ENCODE data around the gene SAMD1.

Gene SAMD1

DNA sequence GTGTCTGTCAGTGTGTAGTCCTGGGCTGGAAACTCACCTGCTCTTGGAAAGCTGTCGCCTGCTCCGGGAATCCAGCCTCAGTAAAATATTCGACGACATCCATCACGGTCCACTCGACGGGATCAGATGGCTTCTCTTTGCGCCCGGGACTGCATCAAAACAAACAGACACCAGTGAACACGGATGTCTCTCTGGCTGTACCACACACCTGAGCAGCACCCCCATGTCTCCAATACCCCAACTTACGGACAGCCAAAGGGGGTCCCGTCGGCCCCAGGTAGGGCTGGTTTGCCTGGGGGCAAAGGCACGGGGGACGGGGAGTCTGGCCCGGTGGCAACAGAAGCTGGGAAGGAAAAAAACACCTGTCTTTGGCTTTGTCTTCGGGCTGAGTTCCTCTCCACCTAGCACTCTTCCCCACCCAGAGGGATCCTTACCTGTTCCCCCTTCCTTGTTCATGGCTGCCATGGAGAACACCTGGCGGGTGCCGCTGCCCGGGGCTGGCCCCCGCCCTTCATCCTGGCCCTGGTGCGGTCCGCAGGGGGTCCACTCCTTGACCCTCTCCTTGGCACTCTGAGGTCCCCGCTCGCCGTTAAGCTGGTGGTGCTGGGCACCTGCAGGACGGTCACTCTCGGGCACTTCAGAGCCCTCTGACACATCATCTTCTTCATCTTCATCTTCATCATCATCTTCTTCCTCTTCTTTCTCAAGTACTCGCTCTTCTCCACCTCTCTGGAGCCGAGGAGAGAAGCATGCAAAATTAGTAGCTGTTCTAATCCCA lies 1.7 kb downstream of the SAMD1 start:
- no peak for DNase-seq

GRCh38 chr19:14086098-14086497 lies 4.5 kb downstream of the SAMD1 start:
- no peak for DNase-seq

- DNase-seq: no peak
These were observed 5.1 kb downstream of the SAMD1 start, which contains the start of gene C19orf67 for GRCh38 chr19:14085309-14085995. C19orf67 (minus strand) TSS chr19:14085783; CDS start chr19:14085627, 156 bp downstream.

GRCh38 chr19:14082675-14082960 lies 7.9 kb downstream of the SAMD1 start:
- DNase-seq: no peak

DNA sequence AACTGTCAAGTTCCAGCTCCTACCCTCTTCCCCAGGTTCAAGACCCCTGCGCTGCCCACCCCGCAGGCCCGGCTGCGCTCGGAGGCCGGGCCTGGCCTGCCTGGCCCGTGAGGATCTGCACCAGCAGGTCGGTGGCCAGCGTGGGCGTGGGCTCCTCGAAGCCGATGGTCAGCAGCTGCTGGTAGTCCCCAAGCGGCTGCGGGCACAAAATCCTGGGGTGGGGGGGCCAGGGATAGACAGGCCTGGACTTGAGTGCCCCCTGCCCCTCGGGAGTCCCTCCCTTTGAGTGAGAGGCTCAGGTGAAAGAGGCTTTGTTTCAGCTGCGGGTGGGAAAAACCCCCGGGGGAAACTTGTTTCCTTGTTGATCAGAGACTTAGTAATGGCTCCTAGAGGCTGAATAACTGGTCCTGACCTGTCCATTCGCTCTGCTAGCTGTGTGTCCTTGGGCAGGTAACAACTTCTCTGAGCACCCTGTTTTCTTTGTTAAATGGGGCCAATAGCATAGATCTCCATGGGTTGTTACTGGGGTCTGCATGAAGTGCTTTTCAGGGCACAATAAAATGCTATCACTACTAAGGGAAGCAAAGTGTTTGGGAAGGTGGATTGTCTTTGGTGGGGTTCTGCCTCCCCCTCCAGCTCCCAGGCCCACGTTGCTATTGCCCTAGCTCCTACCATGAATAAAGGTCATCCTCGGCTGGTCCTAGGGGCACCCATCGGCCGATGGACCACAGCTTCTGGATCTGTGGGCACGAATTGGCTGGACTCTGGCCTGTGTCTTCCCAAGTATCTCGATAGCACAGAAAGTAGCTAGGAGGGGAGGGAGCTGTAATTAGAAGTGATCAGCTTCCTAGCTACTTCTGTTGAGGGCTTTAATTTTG lies 8.5 kb downstream of the SAMD1 start:
- peak in 1 of 2 experiments; percentile 42 for DNase-seq

DNA sequence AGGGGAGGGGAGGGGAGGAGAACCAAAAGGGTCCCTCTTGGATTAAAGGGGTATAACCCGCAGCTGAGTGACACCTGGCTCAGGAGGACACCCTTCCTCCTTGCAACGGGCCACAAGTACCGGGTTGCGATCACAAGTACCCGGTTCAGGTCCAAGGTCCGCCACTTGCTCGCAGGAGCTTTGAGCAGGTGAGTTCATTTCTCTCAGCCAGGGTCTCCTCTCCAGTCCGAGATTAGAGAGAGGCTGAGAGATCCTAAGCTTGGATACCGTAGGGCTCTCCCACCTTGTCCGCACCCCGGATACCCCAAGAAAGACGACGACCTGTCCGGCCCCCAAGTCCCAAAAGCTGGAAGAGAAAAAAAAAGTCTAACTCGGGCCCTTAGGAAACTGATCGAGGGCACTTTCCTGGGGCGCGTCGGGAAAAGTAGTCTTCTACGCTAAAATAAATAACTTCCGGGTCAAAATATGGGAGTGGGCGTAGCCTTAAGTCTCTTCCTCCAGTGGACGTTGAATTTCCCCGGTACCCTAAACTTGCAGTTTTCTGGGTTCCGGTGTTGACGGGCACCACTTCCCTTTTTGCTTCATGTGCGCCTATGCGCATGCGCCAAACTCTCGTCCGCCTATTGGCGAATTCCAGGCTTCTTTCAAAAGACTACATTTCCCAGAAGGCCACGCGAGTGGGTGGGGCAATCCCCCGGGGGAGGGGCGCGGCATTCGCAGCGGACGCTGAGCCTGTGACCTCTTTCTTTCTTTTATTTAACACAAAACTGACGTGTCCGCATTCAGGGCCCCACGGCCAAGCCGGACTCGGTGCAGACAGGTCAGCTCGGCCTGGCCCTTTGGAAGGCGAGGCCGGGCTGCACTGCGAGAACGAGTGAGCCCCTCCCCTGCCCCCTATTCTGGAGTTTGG lies 9.4 kb downstream of the SAMD1 start:
- DNase-seq: peak; percentile 95 to 97

- no peak for DNase-seq
These were observed 12.1 kb downstream of the SAMD1 start for GRCh38 chr19:14078411-14078810.

DNA sequence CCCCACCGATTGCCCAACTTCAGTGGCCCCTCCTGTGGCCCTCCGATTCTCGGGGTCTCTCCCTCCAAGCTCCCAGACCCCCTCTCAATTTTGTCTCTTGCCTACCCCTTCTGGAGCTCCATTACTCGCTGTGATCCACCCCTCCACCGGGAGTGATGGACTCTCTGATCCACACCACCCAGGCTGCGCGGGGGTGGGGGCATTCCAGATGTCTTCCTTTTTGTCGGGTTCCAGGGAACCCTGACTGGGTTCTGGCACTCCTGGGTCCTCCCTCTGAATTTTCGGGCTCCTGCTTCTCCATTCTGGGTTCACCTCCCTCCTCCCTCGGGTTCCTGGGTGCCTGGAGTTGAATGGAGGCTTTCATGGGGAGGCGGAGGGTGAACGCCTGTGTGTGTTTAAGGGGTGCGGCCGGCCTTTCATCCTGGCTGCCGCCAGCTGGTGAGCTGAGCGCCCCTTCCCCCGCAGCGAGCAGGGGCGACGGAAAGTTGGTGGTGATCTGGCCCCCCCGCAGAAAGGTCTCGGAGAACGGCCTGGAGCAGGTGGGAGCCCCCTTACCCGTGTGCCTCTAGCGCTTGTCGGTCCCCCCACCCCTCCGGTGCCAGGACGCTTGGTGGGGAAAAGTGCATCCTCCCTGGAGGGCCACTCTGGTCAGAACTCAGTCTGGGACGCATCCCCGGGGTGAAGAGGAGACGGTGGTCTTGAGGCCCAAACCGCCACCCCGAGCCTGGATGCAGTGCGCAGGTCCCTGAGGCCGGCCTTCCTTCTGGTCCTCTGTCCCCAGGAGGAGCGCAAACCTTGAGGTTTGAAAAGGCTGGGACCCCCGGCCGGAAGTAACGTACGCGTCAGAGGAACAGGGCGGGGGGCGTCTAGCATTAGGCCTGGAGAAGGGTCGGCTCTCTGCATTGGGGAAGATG lies 16.4 kb downstream of the SAMD1 start:
- peak in 1 of 2 experiments; percentile 27 for DNase-seq

DNA sequence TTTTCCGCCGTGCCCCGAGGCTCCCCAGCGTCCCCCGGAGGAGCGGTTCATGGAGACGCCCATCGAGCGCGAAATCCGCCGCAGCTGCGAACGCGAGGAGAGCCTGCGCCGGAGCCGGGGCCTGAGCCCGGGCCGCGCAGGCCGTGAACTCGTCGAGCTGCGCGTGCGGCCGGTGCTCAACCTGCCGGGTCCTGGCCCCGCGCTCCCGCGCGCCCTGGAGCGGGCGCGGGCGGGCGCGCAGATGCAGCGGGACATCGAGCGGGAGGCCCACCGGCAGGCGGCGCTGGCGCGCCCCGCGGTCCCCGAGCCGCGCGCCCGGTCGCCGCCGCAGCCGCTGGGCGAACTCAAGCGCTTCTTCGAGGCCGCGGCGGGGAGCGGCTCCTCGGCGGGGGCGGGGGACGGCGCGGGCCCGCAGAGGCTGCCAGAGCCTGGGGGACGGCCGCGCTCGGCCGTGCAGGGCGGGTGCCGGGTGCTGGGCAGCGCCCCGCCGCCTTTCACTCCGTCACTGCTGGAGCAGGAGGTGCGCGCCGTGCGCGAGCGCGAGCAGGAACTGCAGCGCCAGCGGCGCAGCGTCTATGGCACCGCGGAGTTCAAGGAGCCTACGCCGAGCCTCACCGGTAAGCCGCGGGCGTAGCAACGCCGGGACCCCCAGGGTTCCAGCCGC lies 17.2 kb downstream of the SAMD1 start:
- DNase-seq: peak in 1 of 2 experiments; percentile 89

DNA sequence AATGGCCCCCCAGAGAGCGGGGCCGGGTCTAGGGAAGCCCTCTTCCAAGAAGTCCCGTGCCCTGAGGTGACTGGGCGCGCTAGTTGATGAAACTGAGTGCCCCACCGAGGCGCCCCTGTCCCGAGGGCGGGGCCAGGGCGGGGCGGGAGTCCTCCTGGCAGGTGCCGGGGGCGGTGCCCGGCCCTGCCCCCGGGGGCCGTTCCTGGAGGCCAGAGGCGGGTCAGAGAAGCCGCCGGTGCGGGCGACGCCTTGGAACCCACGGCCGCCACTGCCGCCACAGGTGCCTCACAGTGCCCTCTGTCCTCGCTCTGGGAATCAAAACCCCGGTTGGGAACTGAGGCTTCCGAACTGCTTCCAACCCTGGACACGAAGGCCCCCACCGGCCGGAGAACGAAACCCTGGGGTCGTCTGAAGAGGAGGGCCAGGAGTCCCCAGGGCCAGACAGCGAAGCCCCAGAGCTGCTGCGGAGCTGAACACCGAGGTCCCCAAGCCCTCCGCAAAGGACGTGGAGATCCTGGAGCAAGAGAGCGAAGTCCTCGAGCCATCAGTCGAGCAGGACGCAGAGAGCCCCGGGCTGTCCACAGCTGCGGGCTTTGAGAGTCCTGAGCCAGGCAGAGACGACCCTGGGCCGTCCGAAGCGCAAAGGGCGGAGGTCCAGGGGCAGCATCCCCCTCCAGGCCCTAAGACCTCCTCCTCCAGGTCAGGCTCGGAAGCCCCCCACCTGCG lies 17.9 kb downstream of the SAMD1 start, which contains the start of gene MISP3:
MISP3 (plus strand) TSS at position 252 of the 726 bp plus-strand sequence. CDS start 524 bp downstream, outside the sequence.
- DNase-seq: peak in 1 of 2 experiments; percentile 49

GRCh38 chr19:14070268-14071050 lies 20.1 kb downstream of the SAMD1 start:
- DNase-seq: no peak

DNA sequence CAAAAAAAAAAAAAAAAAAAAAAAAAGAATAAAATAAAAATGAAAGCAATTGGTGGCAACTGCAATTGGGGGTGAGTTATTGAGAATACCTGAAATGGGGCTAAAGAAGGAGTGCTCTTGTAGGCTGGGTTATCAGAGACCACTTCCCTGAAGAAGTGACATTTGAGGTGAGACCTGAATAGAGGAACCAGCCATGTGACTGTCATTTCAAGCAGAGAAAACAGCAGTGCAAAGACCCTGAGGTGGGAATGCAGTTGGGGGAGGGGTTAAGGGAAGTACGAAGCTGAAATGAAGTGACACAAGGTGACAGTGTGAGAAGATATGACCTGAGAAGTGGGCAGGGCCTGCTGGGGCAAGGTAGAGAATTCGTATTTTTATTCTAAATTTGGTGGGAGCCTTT lies 24.4 kb downstream of the SAMD1 start:
- DNase-seq: no peak

DNA sequence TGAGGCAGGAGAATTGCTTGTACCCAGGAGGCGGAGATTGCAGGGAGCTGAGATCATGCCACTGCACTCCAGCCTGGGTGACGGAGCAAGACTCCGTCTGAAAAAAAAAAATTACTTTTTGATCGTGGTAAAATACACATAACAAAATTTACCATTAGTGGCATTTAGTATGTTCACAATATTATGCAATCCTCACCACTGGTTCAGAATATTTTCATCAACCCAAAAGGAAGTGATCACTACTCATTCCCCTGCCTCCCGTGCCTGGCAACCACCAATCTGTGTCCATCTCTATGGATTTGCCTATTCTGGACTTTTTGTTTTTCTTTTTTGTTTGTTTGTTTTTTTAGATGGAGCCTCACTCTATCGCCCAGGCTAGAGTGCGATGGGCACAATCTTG lies 27.4 kb downstream of the SAMD1 start:
- DNase-seq: no peak

- DNase-seq: no peak
These were observed 28.0 kb downstream of the SAMD1 start for GRCh38 chr19:14062558-14062855.

DNA sequence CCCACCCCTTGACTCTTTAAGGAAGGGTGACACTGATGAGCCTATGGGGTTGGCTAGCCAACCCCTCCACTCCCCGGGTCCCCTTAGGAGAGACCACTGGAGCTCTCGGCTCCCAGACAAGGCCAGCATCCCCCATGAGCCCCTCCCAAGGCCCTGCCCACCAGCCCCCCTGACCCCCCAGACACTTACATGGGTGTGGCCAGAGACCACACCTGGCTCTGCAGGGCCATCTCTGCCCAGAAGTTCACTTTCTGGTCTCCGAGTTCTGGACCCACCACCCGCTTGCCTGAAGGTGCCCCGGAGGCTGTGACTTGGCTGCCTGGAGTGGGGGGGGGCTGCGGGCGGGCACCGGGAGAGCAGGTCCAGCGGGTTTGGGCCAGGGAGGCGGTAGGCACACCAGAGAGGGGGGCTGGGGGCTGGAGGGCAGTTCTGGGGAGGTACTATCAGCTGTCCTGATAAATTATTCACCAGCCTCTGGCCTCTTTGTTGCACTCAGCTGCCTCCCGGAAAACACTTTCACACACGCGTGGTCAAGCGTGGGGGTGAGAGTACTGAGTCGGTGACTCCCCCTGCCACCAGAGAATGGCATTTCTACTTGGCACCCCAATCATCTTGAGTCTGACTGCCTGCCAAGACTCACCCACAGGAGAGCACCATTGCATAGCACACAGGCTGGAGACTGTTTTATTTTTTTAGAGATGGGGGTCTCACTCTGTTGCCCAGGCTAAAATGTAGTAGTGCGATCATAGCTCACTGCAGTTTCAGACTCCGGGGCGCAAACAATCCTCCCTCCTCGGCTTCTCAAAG lies 28.6 kb downstream of the SAMD1 start, which contains the start of gene PALM3:
PALM3 (minus strand) TSS at position 326 of the 807 bp plus-strand sequence; CDS start at position 230, 96 bp downstream.
- no peak for DNase-seq

DNA sequence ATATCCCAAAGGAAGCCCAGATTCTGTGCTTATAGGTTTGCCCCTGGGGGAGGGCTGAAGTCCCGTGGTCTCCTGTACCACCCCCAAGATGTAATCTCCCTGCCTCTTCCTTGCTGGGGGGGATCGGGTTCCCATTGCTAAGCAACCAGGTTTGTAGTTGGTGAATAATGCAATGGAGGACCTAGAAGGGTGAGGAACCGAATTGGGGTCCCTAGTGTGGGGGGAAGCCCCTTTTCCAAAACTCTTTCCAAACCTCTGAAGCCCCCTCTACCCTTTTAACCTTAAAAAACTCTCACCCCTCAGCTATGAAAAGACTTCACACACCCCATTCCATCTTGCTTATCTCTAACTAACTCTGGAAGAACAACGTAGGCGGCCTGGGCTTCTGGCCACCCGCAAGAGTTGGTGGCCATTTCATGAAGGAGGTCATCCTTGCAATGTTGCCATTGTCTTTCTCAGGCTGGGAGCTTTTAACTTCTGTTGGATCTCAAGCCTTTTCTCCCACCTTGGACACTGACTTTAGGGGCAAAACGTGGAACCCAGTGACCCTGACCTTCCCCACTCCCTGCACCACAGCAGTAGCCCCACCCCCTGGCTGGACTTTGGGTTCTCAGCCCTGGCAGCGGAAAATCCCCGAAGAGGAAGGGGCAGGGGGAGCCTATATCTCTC lies 29.3 kb downstream of the SAMD1 start:
- DNase-seq: no peak

DNA sequence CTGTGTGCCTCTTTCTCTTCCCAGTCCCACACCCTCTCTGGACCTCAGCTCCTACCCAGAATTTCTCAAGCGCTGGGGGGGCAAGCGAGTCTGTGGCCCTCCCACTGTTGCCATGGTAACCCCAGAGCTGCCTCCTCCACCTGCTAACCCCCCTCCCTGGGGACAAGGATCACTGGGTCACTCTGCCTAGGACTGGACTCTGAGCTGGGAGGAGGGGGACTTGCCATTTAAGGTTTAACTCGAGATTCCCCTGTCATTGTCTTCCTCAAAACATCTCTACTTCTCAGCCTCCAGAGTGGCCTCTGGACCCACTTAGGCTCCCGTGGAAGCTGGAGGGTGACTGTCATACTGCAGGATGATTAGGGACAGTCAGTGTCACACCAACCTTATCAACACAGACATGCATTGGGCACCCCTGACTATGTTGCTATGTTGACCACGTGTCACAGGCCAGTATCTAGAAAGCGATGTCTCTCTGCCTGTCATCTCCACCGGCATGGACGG lies 30.8 kb downstream of the SAMD1 start:
- no peak for DNase-seq

Measured in NCI-H526 (cell line).